ENCODE measurements around the gene HDGFL3.

HDGFL3 gene

GRCh38 chr15:83207660-83208366, at the start of gene HDGFL3:
HDGFL3 (minus strand) TSS chr15:83207823; CDS start chr15:83207414, 409 bp downstream.
- in situ Hi-C loops (cut with HindIII; ENCODE audit: low sequenced_read_pairs): no loop called here

GRCh38 chr15:83250781-83251180, 43.2 kb upstream of the HDGFL3 start:
- no peak for TF ChIP-seq CTCF (IDR thresholded peaks at IDR 0.05; ENCODE audit: low read depth, low read length, missing control alignments)
- no peak for DNase-seq (ENCODE audit: low read depth)
- no peak overlapping the region for H3K4me3 ChIP-seq (ENCODE audit: low read depth, low read length)
- in situ Hi-C loops (cut with HindIII; ENCODE audit: low sequenced_read_pairs): no loop called here

More at GRCh38 chr15:83207660-83208366, at the start of gene HDGFL3:
- H3K4me3 ChIP-seq (ENCODE audit: low read depth, low read length): peak within 1 kb of the TSS; percentile 77
- peak; percentile 20 for TF ChIP-seq CTCF (IDR thresholded peaks at IDR 0.05; ENCODE audit: low read depth, low read length, missing control alignments)
- no peak for DNase-seq (ENCODE audit: low read depth)

GRCh38 chr15:83249030-83249343, 41.4 kb upstream of the HDGFL3 start:
- no peak for TF ChIP-seq CTCF (IDR thresholded peaks at IDR 0.05; ENCODE audit: low read depth, low read length, missing control alignments)
- no peak overlapping the region for H3K4me3 ChIP-seq (ENCODE audit: low read depth, low read length)
- no peak for DNase-seq (ENCODE audit: low read depth)
- in situ Hi-C loops (cut with HindIII; ENCODE audit: low sequenced_read_pairs): loop anchor here (10.0 kb wide), 1 partner anchor 316 kb away; no protein-coding TSS in a partner anchor

GRCh38 chr15:83248151-83249029, 40.8 kb upstream of the HDGFL3 start:
- H3K4me3 ChIP-seq (ENCODE audit: low read depth, low read length): no peak overlapping the region
- in situ Hi-C loops (cut with HindIII; ENCODE audit: low sequenced_read_pairs): loop anchor here (10.0 kb wide), 1 partner anchor 316 kb away; no protein-coding TSS in a partner anchor

GRCh38 chr15:83243634-83244033, 36.0 kb upstream of the HDGFL3 start:
- H3K4me3 ChIP-seq (ENCODE audit: low read depth, low read length): no peak overlapping the region
- in situ Hi-C loops (cut with HindIII; ENCODE audit: low sequenced_read_pairs): loop anchor here (10.0 kb wide), 1 partner anchor 321 kb away; no protein-coding TSS in a partner anchor
- TF ChIP-seq CTCF (IDR thresholded peaks at IDR 0.05; ENCODE audit: low read depth, low read length, missing control alignments): no peak
- DNase-seq (ENCODE audit: low read depth): no peak

More at GRCh38 chr15:83248151-83249029, 40.8 kb upstream of the HDGFL3 start:
- DNase-seq (ENCODE audit: low read depth): peak; percentile 65
- TF ChIP-seq CTCF (IDR thresholded peaks at IDR 0.05; ENCODE audit: low read depth, low read length, missing control alignments): peak; percentile 82

- in situ Hi-C loops (cut with HindIII; ENCODE audit: low sequenced_read_pairs): no loop called here
- DNase-seq (ENCODE audit: low read depth): no peak
- H3K4me3 ChIP-seq (ENCODE audit: low read depth, low read length): no peak overlapping the region
- no peak for TF ChIP-seq CTCF (IDR thresholded peaks at IDR 0.05; ENCODE audit: low read depth, low read length, missing control alignments)
Observed at GRCh38 chr15:83230242-83230641, 22.6 kb upstream of the HDGFL3 start.
